ENCODE results near the gene EIF3C. TPM values are rescaled to one million over a fixed set of nuclear protein-coding genes. Genes with fewer than 3 reads are reported as not detected.
"Not testable (repeated sequence)": the region's sequence is repeated elsewhere in the genome, so short reads cannot be mapped to it uniquely, and the experiment has no call there.

EIF3C gene
- total RNA-seq, 2 donors from 2014 or later, result 697 to 784 TPM

- not testable (repeated sequence) for H3K4me1 ChIP-seq (ENCODE audit: control insufficient read depth, insufficient read depth, low read length); H3K9me3 Mint-ChIP-seq; H3K27ac ChIP-seq (ENCODE audit: low read depth, low read length); H3K9ac ChIP-seq (ENCODE audit: extremely low read depth, low read length, poor library complexity, severe bottlenecking); H3K9me3 ChIP-seq (ENCODE audit: control insufficient read depth, low read length); H3K4me3 Mint-ChIP-seq; H3K4me3 ChIP-seq (ENCODE audit: low read length); H3K36me3 ChIP-seq (ENCODE audit: control insufficient read depth, insufficient read depth, low read length); H3K36me3 Mint-ChIP-seq (ENCODE audit: low read depth); H3K27ac Mint-ChIP-seq; H3K27me3 Mint-ChIP-seq (ENCODE audit: insufficient read depth); DNase-seq; H3K4me1 Mint-ChIP-seq; H3K27me3 ChIP-seq (ENCODE audit: control insufficient read depth, insufficient read depth, low read length, poor library complexity, severe bottlenecking)
- WGBS, 2 experiments (ENCODE audit: insufficient coverage in 1 of 2, insufficient read length in 1 of 2), result 33% methylated on average over 16 of the region's 33 CpGs; no CpG with 5 or more reads in 1 of the 2 experiments
- peak; percentile 44 for TF ChIP-seq CTCF (conservative IDR thresholded peaks at IDR 0.05)
Observed at GRCh38 chr16:28749997-28750465, 38.8 kb downstream of the EIF3C start.

DNA sequence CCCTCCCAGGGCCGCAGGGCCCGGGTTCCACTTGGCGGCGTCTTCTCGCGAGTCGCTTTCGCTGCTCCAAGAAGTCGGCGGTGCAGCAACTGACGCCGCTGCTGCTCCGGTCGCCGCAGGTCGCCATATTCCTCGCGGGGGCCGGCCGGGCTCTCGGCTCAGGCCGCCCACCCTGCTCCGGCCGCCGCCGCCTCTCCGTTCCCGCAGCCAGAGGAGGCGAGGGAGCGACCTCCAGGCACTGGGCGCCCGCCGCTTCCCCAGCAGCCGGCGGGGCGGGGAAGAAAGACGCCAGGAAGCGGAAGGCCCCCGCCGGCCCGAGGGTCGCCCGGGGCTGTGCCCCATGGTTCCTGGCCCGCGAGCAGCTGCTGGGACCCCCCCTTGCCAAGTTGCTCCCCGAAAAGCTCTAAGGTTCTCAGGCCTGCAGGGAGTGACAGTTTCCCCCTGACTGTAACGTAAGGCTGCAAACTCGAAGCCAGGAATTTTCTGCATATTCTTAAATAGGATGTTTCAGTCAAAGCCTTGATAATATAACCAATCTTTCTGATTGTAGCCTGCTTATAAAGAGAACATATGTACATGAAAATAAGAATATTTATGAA, 39.3 kb downstream of the EIF3C start:
- H3K4me3 ChIP-seq (ENCODE audit: low read length); H3K27me3 Mint-ChIP-seq (ENCODE audit: insufficient read depth); H3K9me3 ChIP-seq (ENCODE audit: control insufficient read depth, low read length); H3K27ac ChIP-seq (ENCODE audit: low read depth, low read length); H3K4me1 ChIP-seq (ENCODE audit: control insufficient read depth, insufficient read depth, low read length); DNase-seq; H3K27ac Mint-ChIP-seq; H3K4me3 Mint-ChIP-seq; H3K9me3 Mint-ChIP-seq; H3K9ac ChIP-seq (ENCODE audit: extremely low read depth, low read length, poor library complexity, severe bottlenecking); H3K4me1 Mint-ChIP-seq; H3K36me3 ChIP-seq (ENCODE audit: control insufficient read depth, insufficient read depth, low read length); H3K36me3 Mint-ChIP-seq (ENCODE audit: low read depth); H3K27me3 ChIP-seq (ENCODE audit: control insufficient read depth, insufficient read depth, low read length, poor library complexity, severe bottlenecking): not testable (repeated sequence)
- WGBS, 2 experiments (ENCODE audit: insufficient coverage in 1 of 2, insufficient read length in 1 of 2), result no CpG with 5 or more reads among the region's 48 CpGs

DNA sequence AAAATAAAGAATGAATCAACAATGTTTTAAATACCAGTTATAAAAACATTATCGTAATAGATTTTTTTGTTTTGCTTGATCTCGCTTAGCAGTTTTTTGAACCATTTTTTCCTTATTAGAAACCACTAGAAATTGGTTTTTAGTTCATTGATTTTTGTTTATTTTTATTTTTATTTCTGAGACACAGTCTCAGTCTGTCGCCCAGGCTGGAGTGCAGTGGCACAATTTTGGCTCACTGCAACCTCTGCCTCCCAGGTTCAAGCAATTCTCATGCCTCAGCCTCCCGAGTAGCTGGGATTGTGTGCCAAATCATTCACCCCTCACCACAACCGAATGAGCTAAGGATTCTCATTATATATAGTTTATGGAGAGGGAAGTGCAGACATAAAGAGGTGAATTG, 40.2 kb downstream of the EIF3C start, which contains the start of gene NPIPB9:
TSS of gene NPIPB9 (plus strand) at position 301 of the 400 bp plus-strand sequence.
- WGBS, 2 experiments (ENCODE audit: insufficient coverage in 1 of 2, insufficient read length in 1 of 2), result no CpG with 5 or more reads among the region's 5 CpGs

DNA sequence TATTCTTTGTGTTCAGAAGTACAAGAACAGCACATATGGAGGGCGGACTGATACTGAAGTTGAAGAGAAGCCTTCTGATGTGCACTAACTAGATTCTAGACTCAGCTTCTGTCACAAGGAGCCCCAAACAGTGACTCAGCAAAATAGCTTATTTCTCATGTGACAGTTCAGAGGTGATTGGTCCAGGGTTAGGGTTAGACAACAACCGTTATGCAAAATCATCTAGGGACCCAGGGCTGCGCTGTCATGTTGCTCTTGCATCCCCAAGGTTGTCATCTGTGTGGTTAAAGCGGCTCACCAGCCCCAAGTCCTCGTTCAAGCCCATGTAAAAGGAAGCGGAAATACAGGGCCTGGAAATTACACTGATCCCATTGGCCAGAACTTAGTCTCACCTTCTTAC, 70.4 kb downstream of the EIF3C start:
- not testable (repeated sequence) for H3K27ac ChIP-seq (ENCODE audit: low read depth, low read length); H3K36me3 ChIP-seq (ENCODE audit: control insufficient read depth, insufficient read depth, low read length); H3K27ac Mint-ChIP-seq; H3K36me3 Mint-ChIP-seq (ENCODE audit: low read depth); H3K4me3 Mint-ChIP-seq; H3K27me3 Mint-ChIP-seq (ENCODE audit: insufficient read depth); H3K4me1 ChIP-seq (ENCODE audit: control insufficient read depth, insufficient read depth, low read length); H3K27me3 ChIP-seq (ENCODE audit: control insufficient read depth, insufficient read depth, low read length, poor library complexity, severe bottlenecking); H3K4me1 Mint-ChIP-seq; H3K9ac ChIP-seq (ENCODE audit: extremely low read depth, low read length, poor library complexity, severe bottlenecking); H3K9me3 ChIP-seq (ENCODE audit: control insufficient read depth, low read length); DNase-seq; H3K4me3 ChIP-seq (ENCODE audit: low read length); H3K9me3 Mint-ChIP-seq
- WGBS, 2 experiments (ENCODE audit: insufficient coverage in 1 of 2, insufficient read length in 1 of 2), result no CpG with 5 or more reads among the region's 6 CpGs

More for the DNA sequence above, 40.2 kb downstream of the EIF3C start, which contains the start of gene NPIPB9:
- H3K4me1 ChIP-seq (ENCODE audit: control insufficient read depth, insufficient read depth, low read length); H3K36me3 Mint-ChIP-seq (ENCODE audit: low read depth); H3K9ac ChIP-seq (ENCODE audit: extremely low read depth, low read length, poor library complexity, severe bottlenecking); H3K27me3 ChIP-seq (ENCODE audit: control insufficient read depth, insufficient read depth, low read length, poor library complexity, severe bottlenecking); H3K9me3 Mint-ChIP-seq; H3K9me3 ChIP-seq (ENCODE audit: control insufficient read depth, low read length); H3K4me3 Mint-ChIP-seq; DNase-seq; H3K27me3 Mint-ChIP-seq (ENCODE audit: insufficient read depth); H3K4me3 ChIP-seq (ENCODE audit: low read length); H3K36me3 ChIP-seq (ENCODE audit: control insufficient read depth, insufficient read depth, low read length); H3K27ac ChIP-seq (ENCODE audit: low read depth, low read length); H3K4me1 Mint-ChIP-seq; H3K27ac Mint-ChIP-seq: not testable (repeated sequence)

- not testable (repeated sequence) for H3K27me3 ChIP-seq (ENCODE audit: control insufficient read depth, insufficient read depth, low read length, poor library complexity, severe bottlenecking); H3K27ac ChIP-seq (ENCODE audit: low read depth, low read length); H3K4me1 ChIP-seq (ENCODE audit: control insufficient read depth, insufficient read depth, low read length); H3K4me3 ChIP-seq (ENCODE audit: low read length); H3K27ac Mint-ChIP-seq; H3K9me3 ChIP-seq (ENCODE audit: control insufficient read depth, low read length); H3K36me3 ChIP-seq (ENCODE audit: control insufficient read depth, insufficient read depth, low read length); H3K27me3 Mint-ChIP-seq (ENCODE audit: insufficient read depth); H3K9ac ChIP-seq (ENCODE audit: extremely low read depth, low read length, poor library complexity, severe bottlenecking); H3K36me3 Mint-ChIP-seq (ENCODE audit: low read depth); DNase-seq; H3K9me3 Mint-ChIP-seq; H3K4me1 Mint-ChIP-seq; H3K4me3 Mint-ChIP-seq
- no CpG with 5 or more reads among the region's 4 CpGs for WGBS, 2 experiments (ENCODE audit: insufficient coverage in 1 of 2, insufficient read length in 1 of 2)
Observed at GRCh38 chr16:28782357-28782756, 71.1 kb downstream of the EIF3C start.

All from endodermal cell (in vitro differentiated cells).